Central memory CD8-positive, alpha-beta T cell (primary cell): ENCODE measurements around the gene KIF26A.

Experiments
- ATAC-seq: fragments of 150-1000 bp; cut with Tn5 transposase; replicated peaks from 2 replicates; pipeline ENCODE4 v1.10.0; 2022; ENCODE audit warnings: mild to moderate bottlenecking, moderate FRiP score, moderate number of reproducible peaks; ENCODE audit not compliant: poor library complexity, severe bottlenecking; ENCODE audit errors: extremely low read depth
- DNase-seq, 2 donors: peaks; one replicate each; pipeline ENCODE4 v3.0.0; 2021; ENCODE audit warnings: low spot score in 2 of 2
- H3K27ac Mint-ChIP-seq: one replicate; pipeline ENCODE4 v1.8.0; 2022; ENCODE audit warnings: low read depth, mild to moderate bottlenecking, moderate library complexity, mixed read lengths
- H3K27me3 Mint-ChIP-seq: one replicate; pipeline ENCODE4 v1.8.0; 2022; ENCODE audit warnings: mixed read lengths
- H3K36me3 Mint-ChIP-seq: one replicate; pipeline ENCODE4 v1.8.0; 2022; ENCODE audit warnings: mild to moderate bottlenecking, moderate library complexity, mixed read lengths; ENCODE audit not compliant: insufficient read depth
- H3K4me1 Mint-ChIP-seq: one replicate; pipeline ENCODE4 v1.8.0; 2022; ENCODE audit warnings: mixed read lengths
- H3K4me3 Mint-ChIP-seq: one replicate; pipeline ENCODE4 v1.8.0; 2022; ENCODE audit warnings: mild to moderate bottlenecking, moderate library complexity, mixed read lengths
- H3K9me3 Mint-ChIP-seq: one replicate; pipeline ENCODE4 v1.8.0; 2022; ENCODE audit warnings: mixed read lengths

The KIF26A gene

DNA sequence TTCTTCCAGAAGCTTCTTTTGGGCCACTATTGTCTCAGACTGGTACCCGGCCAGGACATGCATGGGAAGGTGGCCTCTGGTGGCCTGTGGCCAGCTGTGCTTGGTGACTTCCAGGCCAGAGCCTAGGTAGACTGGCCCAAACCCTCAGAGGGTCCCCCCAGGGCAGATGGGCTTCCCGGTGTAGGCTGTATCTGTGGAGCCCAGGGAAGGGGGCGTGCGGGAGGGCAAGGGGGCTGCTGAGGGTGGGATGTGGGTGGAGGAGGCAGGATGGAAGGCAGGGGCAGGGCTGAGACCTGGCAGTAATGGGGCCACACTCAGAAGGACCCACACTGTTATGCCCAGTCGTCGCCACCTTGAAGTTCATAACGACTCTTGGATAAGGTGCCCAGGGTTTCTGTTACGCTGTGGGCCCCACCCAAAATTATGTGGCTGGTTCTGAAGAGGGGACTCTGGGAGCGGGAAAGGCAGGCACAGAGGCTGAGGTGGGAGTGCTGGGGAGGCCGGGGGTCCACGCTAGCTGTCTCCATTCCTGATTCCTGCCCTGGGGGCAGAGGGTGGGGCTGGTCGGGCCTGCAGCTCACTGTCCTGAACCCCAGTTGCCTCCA lies 52.1 kb downstream of the KIF26A start:
- H3K27me3 Mint-ChIP-seq, result peaks cover 6% of the 10 kb centered on the region
- no peak for DNase-seq
- no peaks in the 10 kb centered on the region for H3K36me3 Mint-ChIP-seq
- H3K4me1 Mint-ChIP-seq, result no peaks in the 10 kb centered on the region
- no peak overlapping the region for H3K4me3 Mint-ChIP-seq
- ATAC-seq, result no peak
- no peaks in the 10 kb centered on the region for H3K9me3 Mint-ChIP-seq
- no peak overlapping the region for H3K27ac Mint-ChIP-seq

DNA sequence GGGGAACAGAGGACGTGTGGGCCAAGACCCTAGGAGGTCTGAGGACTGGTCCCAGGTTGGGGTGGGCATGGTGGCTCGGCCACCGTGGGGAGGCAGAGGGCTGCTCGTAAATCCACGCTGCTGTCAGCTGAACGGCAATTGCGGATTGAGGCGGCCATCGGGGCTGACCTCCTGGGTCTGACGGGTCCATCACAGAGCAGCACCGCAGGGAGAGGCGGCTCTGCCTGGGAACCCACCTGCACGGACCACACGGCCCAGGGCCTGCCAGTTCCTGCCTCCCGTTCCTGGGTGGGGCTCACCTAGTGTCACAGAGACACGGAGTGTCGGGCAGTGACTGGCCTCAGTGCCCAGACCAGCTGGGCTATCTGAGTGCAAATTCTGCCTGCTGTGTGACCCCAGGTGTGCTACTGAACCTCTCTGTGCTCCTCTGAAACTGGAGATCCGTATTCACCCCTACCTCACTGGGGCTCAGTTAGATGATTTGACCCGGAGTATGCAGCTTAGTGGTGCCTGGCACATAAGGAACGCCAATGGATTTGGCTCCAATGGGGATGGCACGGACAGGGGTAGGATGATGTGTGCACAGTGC lies 53.1 kb downstream of the KIF26A start:
- no peak for DNase-seq
- Mint-ChIP-seq H3K4me3 (no peak overlapping the region), H3K4me1 (no peaks in the 10 kb centered on the region), H3K27ac (no peak overlapping the region), H3K9me3 (no peaks in the 10 kb centered on the region), H3K27me3 (peaks cover 6% of the 10 kb centered on the region), H3K36me3 (no peaks in the 10 kb centered on the region)
- no peak for ATAC-seq

DNA sequence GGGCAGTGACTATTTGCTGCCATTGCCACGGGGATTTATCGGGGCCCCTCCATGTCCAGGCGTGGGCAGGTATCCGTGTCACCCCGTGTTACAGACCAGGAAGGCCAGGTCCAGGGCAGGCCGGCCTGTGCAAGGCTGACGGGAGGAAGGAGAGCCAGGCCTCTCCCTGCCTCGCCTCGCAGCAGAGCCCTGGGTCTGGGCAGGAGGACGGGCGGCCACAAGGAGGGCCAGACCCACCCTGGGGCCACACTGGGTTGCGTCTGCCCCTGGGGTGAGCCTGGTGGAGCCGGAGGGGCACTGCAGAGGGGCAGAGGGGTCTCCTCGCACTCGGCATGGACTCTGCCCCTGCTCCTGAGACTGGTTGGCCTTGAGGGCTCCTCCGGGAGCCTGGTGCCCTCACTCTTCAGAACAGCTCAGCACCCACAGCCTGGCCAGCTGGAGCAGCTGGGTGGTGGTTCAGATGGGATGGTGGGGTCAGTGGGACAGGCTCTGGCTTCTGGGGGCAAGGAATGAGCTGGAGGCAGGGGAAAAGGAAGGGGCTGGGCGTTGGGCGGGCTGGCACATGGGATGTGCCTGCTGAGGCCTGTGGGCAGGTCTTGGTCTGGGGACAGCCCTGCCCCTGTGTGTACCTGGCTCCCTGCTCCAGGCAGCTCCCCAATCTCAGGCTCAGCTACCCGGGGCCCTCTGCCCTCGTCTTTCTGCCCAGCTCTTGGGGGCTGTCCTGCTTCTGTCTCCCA lies 53.9 kb downstream of the KIF26A start:
- Mint-ChIP-seq H3K36me3 (no peaks in the 10 kb centered on the region), H3K4me1 (no peaks in the 10 kb centered on the region), H3K27ac (no peak overlapping the region), H3K4me3 (no peak overlapping the region), H3K9me3 (no peaks in the 10 kb centered on the region), H3K27me3 (peaks cover 6% of the 10 kb centered on the region)
- DNase-seq (no peak), ATAC-seq (no peak)

DNA sequence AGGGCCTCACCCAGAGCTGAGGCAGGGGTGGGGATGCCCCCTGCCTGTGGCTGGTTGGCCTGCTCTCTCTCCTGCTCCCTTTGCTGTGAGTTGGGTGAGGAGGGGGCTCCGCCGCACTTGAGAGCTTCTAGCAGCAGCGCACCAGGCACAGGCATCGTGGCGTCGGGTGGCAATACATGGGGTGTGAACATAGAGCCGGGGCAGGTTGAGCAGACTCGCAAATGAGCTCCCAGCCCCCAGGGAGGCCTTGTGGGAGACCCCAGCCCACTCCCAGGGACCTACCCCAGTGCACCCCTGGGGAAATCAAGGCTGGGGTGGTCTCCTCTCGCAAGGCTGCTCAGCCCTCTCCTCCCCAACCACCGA lies 54.5 kb downstream of the KIF26A start:
- no peak overlapping the region for H3K27ac Mint-ChIP-seq
- no peak overlapping the region for H3K4me3 Mint-ChIP-seq
- ATAC-seq, result no peak
- DNase-seq, result no peak
- H3K4me1 Mint-ChIP-seq, result no peaks in the 10 kb centered on the region
- H3K36me3 Mint-ChIP-seq, result no peaks in the 10 kb centered on the region
- peaks cover 6% of the 10 kb centered on the region for H3K27me3 Mint-ChIP-seq
- no peaks in the 10 kb centered on the region for H3K9me3 Mint-ChIP-seq

DNA sequence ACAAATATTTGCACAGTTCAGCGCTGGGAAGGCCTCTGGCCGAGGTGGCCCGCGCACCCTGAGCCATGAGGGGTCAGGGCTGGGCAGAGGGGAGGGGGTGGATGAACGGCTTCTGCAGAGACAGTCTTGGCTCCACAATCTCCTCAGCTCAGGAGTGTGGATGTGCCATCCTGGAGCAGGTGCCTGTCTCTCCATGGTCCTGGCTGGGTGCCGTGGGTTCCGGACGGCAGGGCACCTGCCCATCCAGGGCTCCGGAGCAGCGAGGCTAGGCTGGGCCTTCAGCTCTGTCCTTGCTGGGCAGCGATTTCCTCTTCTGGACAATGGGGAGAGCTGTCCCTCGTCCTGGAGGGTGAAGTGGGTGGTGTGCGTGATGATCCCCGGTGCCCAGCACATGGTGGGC lies 55.6 kb downstream of the KIF26A start:
- Mint-ChIP-seq H3K27ac (no peak overlapping the region), H3K27me3 (peaks cover 6% of the 10 kb centered on the region), H3K4me3 (no peak overlapping the region), H3K4me1 (no peaks in the 10 kb centered on the region), H3K36me3 (no peaks in the 10 kb centered on the region), H3K9me3 (no peaks in the 10 kb centered on the region)
- DNase-seq, result no peak
- ATAC-seq, result no peak

DNA sequence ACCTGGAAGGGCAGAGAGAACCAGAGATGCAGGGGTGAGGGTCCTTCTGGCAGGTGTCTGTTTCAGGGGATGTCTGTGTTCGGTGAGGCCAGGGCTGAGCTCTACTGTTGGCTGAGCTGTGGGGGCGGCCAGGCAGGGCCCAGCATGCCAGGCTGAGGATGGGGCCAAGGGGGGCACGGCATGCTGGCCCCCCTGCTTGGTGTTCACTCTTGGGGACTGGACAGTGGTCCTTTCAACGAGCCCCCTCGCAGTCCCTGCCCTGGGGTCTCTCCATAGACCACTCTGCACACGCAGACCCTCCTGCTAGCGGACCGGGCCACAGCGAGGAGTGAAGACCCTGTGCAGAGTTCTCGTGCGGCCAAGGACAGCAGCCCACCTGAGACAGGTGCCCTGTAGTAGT lies 56.3 kb downstream of the KIF26A start:
- no peaks in the 10 kb centered on the region for H3K36me3 Mint-ChIP-seq
- no peaks in the 10 kb centered on the region for H3K4me1 Mint-ChIP-seq
- H3K27ac Mint-ChIP-seq, result no peak overlapping the region
- H3K4me3 Mint-ChIP-seq, result no peak overlapping the region
- DNase-seq, result no peak
- peaks cover 6% of the 10 kb centered on the region for H3K27me3 Mint-ChIP-seq
- H3K9me3 Mint-ChIP-seq, result no peaks in the 10 kb centered on the region
- ATAC-seq, result no peak

DNA sequence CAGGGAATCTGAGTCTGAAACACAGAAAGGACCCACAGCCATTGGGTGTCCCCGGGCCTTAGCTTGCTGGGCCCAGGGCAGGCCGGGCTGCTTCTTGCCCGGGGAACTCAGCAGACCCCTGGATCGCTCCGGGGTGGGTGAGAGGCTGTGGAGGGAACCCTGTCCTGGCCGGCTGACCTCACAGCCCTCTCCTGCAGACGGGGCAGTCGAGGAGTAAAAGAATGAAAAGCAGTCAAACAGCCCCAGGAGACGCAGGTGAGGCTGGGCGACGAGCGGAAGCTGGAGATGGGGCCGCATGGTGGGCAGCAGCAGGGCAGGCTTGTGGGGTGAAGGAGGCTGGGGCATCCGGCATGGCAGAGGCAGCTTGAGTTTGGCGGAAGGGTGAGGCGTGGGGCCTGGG lies 57.0 kb downstream of the KIF26A start:
- H3K36me3 Mint-ChIP-seq, result no peaks in the 10 kb centered on the region
- ATAC-seq (no peak), DNase-seq (no peak)
- no peak overlapping the region for H3K27ac Mint-ChIP-seq
- no peak overlapping the region for H3K4me3 Mint-ChIP-seq
- no peaks in the 10 kb centered on the region for H3K4me1 Mint-ChIP-seq
- peaks cover 6% of the 10 kb centered on the region for H3K27me3 Mint-ChIP-seq
- no peaks in the 10 kb centered on the region for H3K9me3 Mint-ChIP-seq

DNA sequence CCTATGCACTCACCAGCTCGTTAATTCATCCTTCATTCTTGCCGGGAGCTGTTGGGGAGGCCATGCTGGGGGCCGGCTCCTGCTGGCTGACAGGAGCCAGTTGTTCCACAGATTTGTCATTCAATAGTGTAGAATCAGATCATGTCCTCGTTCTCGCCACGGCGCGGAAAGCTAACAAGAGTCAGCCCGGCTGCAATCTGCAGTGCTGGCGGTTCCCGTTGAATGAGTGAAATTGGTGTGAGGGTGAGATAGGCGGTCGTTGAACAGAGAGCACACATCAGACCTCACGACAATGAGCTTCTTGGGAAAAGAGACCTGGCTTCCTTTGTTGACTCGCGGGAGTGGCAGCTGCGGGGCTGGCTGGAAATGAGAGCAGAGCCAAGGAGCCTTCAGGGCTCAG lies 57.5 kb downstream of the KIF26A start:
- H3K27me3 Mint-ChIP-seq, result peaks cover 6% of the 10 kb centered on the region
- ATAC-seq, result no peak
- no peak for DNase-seq
- no peak overlapping the region for H3K27ac Mint-ChIP-seq
- no peak overlapping the region for H3K4me3 Mint-ChIP-seq
- H3K9me3 Mint-ChIP-seq, result no peaks in the 10 kb centered on the region
- no peaks in the 10 kb centered on the region for H3K36me3 Mint-ChIP-seq
- no peaks in the 10 kb centered on the region for H3K4me1 Mint-ChIP-seq

DNA sequence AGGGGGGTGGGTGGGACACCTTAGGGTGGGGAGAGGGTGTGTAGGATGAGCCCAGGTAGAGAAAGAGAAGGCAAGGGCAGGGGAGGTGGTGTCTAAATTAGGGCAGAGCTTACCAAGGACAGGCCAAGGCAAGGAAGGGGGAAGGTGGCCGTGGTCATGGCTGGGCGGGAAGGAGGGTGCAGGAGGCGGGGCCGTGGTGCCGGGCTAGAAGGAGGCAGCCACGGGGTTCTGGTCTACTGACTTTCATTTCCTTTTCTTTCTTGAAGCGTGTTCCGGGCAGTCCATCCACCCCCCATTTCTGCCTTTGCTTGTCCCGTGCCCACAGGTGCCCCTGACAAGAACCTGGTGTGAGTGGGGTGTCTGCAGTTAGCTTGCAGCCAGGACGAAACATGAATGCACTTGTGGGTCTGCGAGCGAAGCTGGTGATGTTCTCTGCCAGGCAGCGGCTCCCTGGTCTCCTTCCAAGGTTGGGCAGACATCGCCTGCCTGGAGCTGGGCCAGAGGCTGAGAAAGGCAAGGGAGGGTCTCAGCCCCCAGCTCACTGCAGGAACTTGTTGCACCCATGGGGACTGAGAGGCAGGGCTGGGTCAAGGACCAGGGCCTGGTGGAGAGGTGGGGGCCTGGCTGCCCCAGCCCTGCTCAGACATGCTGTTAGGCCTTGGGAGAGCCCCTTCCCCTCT lies 58.2 kb downstream of the KIF26A start:
- no peak overlapping the region for H3K27ac Mint-ChIP-seq
- DNase-seq, result no peak
- H3K4me3 Mint-ChIP-seq, result no peak overlapping the region
- H3K4me1 Mint-ChIP-seq, result no peaks in the 10 kb centered on the region
- ATAC-seq, result no peak
- no peaks in the 10 kb centered on the region for H3K9me3 Mint-ChIP-seq
- peaks cover 6% of the 10 kb centered on the region for H3K27me3 Mint-ChIP-seq
- H3K36me3 Mint-ChIP-seq, result no peaks in the 10 kb centered on the region

DNA sequence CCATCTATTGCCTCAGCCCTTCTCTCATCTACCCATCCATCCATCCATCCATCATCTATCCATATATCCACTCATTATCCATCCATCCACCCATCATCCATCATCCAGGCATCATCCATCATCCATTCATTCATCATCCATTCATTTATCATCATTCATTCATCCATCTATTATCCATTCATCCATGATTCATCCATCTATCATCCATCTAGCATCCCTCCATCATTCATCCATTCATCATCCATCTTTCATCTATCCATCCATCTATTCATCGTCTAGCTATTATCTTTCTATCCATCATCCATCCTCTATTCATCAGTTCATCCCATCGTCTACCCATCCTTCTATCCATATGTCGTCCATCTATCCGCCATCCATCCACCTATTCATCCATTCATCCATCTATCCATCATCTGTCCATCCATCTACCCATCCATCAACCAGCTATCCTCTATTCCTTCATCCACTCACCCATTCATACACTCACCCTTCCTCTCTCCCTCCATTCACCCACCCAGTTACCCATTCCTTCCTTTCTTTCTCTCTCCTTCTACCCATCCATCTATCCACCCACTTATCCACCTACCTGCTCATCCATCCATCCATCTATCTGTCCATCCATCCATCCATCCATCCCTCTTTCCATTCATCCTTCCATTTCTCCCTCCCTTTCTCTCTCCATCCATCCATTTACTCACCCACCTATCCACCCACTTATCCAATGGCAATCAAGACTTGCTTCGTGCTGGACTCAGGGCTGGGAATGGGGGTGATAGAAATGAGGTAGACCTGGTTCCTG lies 59.3 kb downstream of the KIF26A start:
- H3K27ac Mint-ChIP-seq, result no peak overlapping the region
- H3K9me3 Mint-ChIP-seq, result no peaks in the 10 kb centered on the region
- no peaks in the 10 kb centered on the region for H3K36me3 Mint-ChIP-seq
- no peaks in the 10 kb centered on the region for H3K4me1 Mint-ChIP-seq
- no peak overlapping the region for H3K4me3 Mint-ChIP-seq
- no peak for ATAC-seq
- DNase-seq, result no peak
- H3K27me3 Mint-ChIP-seq, result peaks cover 6% of the 10 kb centered on the region

DNA sequence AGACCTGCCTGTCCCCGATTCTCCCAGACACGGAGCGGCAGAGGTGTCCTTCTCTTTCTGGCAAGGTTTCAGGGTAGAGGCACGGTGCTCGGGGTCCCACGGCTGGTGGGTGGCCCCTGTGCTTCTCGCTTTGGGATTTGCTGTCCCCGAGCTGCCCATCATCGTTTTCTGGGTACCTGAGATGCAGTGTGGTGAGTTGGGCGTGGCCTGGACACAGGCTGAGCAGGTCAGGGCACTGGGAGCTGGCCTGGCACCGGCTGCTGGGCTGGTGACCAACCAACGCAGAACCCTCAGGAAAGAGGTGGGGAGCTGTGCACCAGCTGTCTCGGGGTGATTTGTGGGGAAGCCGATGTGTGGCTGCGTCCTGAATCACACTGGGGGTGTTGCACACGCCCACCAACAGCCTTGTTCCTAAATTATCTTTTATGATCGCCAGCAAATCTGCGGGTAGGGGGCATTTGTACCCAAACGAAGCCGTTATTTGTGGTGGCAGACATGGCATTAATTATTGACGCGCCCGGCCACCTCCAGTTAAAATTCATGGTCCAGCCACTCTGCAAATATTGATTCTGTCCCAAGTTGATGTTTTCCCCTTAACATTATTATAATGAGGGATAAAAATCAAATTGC lies 61.0 kb downstream of the KIF26A start:
- no peak overlapping the region for H3K27ac Mint-ChIP-seq
- peaks cover 3% of the 10 kb centered on the region for H3K27me3 Mint-ChIP-seq
- H3K4me3 Mint-ChIP-seq, result no peak overlapping the region
- no peaks in the 10 kb centered on the region for H3K4me1 Mint-ChIP-seq
- no peak for ATAC-seq
- DNase-seq, result no peak
- H3K36me3 Mint-ChIP-seq, result no peaks in the 10 kb centered on the region
- no peaks in the 10 kb centered on the region for H3K9me3 Mint-ChIP-seq

DNA sequence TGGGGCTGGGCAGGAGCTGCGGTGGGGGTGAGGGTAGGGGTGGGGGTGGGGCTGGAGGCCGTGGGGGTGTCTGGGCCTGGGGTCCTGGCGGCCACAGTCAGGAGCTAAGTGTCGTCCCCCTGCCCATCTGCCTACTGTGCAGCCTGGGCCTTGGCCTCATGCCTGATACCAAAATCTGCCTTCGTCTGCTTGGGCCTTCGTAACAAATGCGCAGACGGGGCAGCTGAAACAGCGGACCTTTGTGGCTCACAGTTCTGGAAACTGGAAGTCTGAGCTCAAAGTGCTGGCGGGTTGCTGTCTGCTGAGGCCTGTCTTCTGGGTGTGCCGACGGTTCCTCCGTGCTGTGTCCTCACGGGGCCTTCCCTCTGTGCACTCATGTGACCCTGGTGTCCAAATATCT lies 61.7 kb downstream of the KIF26A start:
- ATAC-seq, result no peak
- H3K27me3 Mint-ChIP-seq, result no peaks in the 10 kb centered on the region
- H3K4me1 Mint-ChIP-seq, result no peaks in the 10 kb centered on the region

More for the DNA sequence above, 61.7 kb downstream of the KIF26A start:
- Mint-ChIP-seq H3K36me3 (no peaks in the 10 kb centered on the region), H3K4me3 (no peak overlapping the region), H3K27ac (no peak overlapping the region), H3K9me3 (no peaks in the 10 kb centered on the region)
- DNase-seq, result no peak
